ENCODE data around the gene TYMP.

TYMP gene

GRCh38 chr22:50483556-50483955, 46.3 kb downstream of the TYMP start:
- no peak for DNase-seq (ENCODE audit: low spot score)

GRCh38 chr22:50483106-50483505, 46.7 kb downstream of the TYMP start:
- no peak for DNase-seq (ENCODE audit: low spot score)

GRCh38 chr22:50482107-50483074, 47.4 kb downstream of the TYMP start:
- no peak for DNase-seq (ENCODE audit: low spot score)

- peak; percentile 37 for DNase-seq (ENCODE audit: low spot score)
Observed at GRCh38 chr22:50481440-50482106, 48.2 kb downstream of the TYMP start, which contains the start of gene ADM2. Gene ADM2 (plus strand): TSS chr22:50481543. CDS start chr22:50481848, 305 bp downstream.

GRCh38 chr22:50481045-50481439, 48.8 kb downstream of the TYMP start:
- DNase-seq (ENCODE audit: low spot score) = no peak

- no peak for DNase-seq (ENCODE audit: low spot score)
Observed at GRCh38 chr22:50479721-50480120, 50.1 kb downstream of the TYMP start.

GRCh38 chr22:50477923-50478322, 51.9 kb downstream of the TYMP start:
- no peak for DNase-seq (ENCODE audit: low spot score)

GRCh38 chr22:50476868-50477267, 52.9 kb downstream of the TYMP start:
- DNase-seq (ENCODE audit: low spot score) = no peak

All from activated CD4-positive, alpha-beta T cell treated with anti-CD3 and anti-CD28 coated beads, Interleukin-2, Interleukin-4, amounts not matched to agents 100 ng/mL and 50 ng/mL, durations not matched to agents 16 hours and 8 hours (primary cell).